GM19240 (cell line): ENCODE results near the gene BORA.
"Not testable (repeated sequence)": the region's sequence is repeated elsewhere in the genome, so short reads cannot be mapped to it uniquely, and the experiment has no call there.

Source experiments
- DNase-seq: peaks from one replicate; pipeline ENCODE4 v3.0.0; 2011; ENCODE audit warnings: low spot score; ENCODE audit not compliant: insufficient read length

Gene BORA

DNA sequence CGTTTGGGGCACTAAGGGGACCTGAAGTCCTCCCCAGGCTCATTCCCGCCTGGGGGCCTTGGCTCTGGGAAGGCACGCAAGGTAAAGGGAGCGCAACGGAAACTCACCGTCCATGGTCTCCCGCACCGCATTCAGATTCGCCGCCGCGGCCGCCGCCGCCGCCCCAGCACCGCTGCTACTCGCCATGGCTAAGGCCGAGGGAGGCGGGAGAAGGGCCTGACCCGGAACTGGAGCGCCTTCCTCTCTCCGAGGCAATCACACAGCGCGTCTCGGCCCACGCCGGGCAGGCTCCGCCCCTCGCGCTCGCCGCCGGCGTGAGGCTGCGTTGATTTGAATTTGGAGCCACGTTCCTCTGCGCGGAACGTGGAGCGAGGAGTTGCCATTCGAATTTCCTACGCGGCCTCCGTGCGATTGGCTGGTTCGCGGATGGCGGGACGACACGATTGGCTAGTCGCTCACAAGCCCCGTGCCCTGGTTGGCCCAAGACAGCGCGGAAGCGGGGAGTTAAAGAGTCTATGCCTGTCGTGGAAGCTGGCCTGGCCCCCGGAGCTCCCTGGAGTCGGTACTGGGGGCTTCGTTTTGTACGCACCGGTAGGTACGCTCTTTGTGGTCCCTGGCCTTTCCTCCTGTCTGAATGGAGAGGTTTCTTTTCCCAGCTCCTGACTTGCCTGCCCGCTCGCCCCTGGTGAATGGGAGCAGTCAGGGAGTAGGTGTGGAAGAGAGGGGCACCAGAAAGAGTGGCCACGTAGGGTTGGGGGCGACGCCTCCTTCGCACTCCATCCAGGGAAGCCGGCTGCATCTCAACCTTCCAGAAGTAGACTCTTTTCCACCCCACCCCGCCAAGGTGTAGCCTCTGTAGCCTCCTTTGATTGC, at the start of gene BORA, which contains the start of gene MZT1:
Gene BORA, plus strand, starts transcription at position 507 of the 873 bp plus-strand sequence. CDS start 1,018 bp downstream, outside the sequence.
Gene MZT1, minus strand, starts transcription at position 213 of the 873 bp plus-strand sequence. Its CDS starts 27 bp downstream, at position 186.
- DNase-seq = peak; percentile 61

DNA sequence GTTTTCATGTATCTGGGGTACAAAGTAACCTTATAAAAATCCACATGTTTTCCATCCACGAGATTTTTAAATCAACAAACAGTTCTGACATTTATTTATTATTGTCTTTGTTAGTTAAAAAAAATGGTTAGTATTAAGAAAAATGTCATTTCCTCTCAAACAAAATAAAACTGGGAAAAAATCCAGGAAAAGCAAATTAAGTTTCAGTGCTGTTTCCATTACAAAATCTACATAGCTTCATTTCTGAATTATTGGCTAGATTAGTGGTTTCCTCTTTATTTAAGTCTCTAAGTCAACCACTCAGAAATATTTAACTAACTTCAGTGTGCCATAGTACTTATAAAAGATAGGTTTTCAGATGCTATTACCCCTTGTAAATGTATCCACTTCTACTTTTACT, 49.4 kb upstream of the BORA start:
- DNase-seq = no peak

DNA sequence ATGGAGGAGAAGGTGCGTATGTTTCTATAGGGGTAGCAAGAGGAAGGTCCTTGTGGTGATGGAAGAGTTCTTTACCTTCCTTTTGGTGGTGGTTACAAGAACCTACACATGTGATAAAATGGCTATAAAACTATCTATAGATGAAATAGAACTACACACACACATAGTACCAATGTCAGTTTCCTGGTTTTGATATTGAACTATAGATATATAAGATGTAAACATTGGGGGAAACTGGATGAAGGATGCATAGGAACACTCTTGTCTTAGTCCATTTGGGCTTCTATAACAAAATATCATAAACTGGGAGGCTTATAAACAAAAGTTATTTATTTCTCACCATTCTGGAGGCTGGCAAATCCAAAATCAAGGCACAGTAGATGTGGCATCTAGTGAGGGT, 47.4 kb upstream of the BORA start:
- DNase-seq = no peak

DNA sequence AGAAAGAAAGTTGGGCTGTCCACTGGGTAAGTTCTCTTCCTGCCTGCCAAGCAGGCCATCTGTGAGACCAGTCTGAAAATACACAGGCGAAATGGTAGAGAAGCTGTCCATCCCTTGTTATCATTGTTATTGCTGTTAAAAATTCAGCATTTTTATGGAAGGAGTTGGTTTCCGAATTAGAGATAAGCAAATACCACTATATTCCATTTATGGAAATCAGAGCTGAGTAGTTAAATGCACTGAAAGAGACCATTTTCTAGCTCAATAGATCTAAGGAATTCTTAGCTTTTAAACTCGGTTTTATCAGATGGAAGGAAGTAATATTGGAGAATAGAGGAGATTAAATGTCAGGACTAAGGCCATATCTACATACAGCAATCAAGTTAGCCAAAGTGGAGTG, 41.0 kb upstream of the BORA start:
- no peak for DNase-seq

DNA sequence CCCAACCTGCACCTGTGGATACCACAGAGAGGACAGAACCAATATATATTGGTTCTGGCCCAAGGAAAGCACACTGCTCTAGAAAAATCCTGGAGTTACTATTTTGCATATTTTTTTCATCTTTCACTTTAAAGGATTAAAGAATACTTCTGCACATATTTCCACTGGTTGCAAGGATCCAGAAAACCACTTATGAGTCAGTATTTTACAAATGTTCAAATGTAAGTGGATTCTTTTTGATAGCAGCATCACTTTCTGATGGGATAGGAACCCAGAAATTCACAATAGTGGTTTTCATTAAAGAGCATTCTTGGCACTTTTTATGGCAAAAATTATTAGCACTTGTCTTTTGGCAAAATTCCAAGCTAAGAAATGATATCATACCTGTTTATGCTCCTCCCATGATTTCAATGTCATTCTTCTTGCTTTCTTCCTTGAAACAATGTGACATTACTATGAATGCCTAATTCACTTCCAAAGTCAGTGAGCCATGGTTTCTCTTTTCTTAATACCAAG, 38.5 kb upstream of the BORA start:
- no peak for DNase-seq

DNA sequence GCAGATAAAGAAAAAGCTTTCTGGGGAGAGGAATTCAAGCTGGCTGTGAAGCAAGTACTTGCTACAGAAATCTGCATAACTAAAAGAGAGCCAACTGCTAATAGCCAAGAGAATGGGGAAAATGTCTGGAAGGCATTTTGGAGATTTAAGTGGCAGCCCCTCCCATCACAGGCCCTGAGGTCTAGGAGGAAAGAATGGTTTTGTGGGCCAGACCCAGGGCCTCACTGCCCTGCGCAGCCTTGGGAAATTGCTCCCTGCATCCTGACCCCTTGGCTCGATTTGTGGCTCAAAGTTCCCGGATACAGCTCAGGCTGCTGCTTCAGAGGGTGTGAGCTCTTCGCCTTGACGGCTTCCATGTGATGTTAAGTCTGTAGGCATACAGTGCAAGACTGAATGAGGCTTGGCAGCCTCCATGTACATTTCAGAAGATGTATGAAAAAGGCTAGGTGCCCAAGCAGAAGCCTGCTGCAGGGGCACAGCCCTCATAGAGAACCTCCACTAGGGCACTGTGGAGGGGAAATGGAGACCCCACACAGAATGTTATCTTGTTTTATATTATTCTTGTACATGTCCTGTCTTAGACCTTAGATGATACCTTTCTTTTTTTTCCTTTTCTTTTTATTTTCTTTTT, 34.7 kb upstream of the BORA start:
- DNase-seq = no peak

DNA sequence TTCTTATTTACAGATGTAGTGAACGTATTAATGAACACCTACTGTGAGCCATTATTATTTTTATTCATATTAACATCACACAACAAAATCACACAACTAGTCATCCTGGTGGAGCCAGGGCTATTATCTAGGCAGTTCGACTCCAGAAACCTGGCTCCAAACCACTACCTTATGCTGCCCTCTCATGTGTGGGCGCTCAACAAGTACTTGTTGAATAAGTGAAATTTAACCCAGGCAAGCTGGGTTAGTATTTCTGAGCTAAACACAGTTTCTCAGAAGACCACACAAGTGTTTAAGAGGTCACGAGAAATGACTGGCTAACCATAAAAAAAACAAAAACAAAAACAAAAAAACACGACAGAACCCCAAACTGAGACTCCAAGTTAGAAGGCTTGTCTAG, 33.9 kb upstream of the BORA start:
- DNase-seq = no peak

DNA sequence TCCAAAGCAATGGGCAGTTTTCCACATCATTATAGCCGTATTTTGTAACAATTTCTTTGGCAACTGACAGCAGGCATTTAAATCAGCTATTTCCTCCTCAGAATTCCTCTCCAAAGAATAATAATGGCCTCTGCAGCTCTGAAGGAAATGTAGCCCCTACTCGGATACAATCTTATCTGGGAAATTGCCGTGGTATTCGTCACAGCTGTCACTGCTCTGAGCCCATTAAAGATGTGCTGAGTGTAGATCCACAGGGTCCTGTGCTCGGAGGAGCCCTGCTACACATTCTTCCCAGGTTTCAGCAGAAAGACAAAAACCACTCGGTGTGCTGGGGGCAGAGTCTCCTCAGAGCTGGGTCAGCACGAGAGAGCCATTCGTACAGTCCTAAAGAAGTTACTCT, 33.4 kb upstream of the BORA start:
- no peak for DNase-seq

DNA sequence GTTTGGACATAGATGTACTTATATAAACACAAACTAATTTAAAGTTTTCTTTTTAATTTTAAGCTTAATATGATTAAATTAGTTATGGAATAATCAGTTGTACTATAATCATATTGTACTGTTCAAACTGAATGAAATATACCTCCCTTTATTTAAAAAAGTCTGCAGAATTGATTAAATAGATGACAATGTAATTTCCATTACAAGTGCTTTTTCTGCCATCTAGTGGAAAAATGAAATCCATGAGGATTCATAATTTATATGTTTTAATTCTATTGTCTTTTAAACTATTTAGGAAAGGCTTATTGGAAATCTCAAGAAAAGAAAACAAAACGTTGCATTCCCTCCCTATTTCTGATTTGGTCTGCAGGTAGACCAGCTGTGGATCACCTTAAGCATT, 31.1 kb upstream of the BORA start:
- no peak for DNase-seq

DNA sequence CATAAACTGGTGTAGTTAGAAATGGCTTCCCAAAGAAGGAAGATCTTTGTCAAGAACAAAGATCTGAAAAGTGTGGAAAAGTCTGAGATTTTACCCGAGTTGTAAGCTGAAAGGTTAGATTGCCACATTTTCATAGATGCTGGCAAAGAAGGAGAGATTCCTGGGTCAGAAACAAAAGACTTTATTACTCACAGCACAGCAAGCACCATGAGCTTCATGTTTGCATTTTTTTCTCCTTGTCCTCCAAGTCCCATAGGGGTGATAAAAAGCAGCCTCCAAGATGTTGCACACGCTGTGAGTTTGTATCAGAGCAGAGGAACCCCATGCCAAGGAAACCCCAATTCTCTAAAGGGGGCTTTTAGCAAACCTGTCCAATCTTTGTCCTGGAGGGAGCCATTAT, 29.6 kb upstream of the BORA start:
- DNase-seq = no peak

DNA sequence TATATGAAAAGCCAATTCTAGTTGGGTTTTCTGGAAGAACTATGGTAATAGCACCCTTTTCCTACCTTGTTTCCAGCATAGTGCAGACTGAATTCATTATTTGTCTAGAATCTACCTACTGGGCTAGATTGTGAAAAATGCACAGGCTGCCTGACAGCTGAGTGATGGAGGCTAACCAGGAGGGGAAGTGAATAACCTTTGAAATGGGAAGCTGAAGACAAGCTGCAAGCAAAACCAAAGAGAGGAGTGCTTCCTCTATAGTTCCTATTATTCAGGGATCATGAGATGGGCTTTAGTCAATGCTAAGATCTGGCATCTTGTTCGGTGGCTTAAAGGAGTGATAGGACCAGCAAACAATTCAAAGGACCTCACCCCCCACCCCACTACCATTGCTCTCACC, 27.2 kb upstream of the BORA start:
- no peak for DNase-seq

DNA sequence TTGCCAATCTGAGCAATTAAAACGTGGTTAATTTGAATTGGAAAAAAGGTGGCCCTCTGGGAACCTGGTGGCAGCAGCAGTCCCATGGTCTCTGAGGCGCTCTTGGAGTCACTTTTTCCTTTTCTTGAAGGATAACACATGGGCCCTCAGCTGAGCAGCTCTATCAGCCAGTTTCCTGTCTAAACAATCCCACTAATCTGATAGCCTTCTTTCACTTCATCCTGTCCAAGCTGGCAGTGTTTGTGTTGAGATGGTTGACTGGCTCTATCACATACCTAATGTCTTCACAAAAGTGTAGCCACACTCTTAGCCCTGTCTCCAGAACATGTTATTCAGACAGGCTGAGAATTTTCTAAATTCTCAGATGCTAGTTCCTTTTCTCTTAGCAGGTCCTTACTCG, 10.9 kb upstream of the BORA start:
- no peak for DNase-seq

DNA sequence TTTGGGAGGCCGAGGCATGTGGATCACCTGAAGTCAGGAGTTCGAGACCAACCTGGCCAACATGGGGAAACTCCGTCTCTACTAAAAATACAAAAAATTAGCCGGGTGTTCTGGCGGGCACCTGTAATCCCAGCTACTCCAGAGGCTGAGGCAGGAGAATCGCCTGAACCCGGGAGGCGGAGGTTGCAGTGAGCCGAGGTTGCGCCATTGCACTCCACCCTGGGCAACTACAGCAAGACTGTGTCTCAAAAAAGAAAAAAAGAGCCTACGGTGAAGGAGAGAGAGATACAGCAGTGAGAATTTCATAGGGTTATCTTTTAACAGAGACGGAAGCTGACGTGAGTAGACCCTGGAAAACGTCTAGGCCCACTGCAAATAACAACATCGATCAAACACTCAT, 1.5 kb upstream of the BORA start:
- not testable (repeated sequence) for DNase-seq

DNA sequence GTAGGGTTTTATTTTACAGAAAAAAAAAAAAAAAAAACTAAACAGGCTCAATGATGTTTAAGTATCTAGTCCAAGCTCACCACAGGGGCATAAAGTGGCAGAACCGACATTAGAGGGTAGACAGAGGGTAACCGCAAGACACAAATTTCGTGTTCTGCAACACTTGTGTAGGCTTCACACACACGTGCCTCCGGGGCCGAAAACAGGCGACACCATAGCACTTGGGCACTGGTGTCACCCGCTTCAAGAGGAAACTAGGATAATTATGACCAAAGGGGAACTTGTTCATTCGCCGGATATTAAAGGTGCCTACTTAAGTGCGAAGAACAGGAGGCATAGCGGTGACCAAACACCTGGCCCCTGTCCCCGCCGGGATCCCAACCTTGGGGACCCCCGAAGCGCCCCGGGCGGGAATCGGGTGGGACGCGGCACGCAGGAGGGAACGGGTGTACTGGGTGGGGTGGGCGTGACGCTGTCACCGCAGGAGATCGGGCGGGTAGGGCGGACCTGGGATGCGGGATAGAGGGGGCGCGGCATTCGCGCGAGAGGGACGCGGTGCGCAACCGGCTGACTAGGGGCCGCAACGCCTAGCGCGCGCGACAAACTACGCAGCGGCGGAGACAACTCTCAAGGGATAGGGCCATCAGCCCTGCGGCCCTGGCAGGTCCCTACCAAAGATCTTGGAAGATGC, 852 bp upstream of the BORA start:
- no peak for DNase-seq

DNA sequence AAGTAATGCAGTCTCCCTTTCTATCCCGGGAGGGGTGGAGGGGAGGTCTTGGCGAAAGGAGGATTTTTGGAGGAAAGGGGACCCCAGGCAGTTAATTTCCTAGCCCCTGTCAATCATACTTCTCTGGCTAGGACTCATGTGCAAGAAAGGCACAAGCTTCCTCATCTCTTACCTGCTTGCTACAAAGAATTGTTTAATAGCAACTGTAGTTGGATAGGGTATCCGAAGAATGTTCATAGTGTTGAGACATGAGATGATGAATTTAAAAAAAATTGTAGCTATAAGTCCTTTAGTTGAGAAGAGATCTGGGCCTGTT, 525 bp downstream of the BORA start:
- no peak for DNase-seq

DNA sequence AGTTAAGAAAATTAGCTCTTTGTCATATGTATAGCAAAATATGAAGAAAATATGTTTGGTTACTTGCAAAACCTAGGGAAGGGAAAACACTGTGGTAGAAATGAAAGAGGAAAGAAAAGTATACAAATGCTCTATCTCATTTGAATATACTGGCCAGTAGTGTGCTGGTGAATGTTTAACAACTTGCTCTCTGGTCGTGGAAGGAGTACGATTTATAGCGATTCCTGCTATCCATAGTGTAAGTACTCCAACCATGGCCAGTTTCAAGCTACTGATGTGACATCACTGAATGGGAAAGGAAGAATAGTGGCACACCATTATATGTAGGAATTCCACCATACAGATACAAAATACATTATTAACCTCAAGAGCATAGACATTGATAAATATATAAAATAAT, 9.3 kb downstream of the BORA start:
- no peak for DNase-seq

DNA sequence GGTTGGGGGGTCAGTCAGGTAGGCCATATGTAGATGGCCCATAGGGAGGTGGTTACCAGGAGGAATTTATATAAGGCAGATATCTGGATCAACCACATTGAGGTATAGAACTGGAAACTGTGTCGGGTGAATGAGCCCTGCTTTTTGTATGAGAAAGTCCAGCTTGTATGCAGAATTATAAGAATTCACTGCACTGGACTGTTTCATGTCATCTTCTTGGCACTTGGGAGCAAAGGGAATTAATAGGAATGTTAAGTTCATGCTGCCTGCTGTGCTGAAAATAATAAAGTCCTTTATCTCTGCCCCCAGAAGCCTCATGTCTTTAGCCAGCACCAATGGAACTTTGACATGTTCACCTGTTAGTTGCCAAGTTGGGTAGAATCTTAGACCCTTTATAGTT, 12.3 kb downstream of the BORA start:
- DNase-seq = no peak

DNA sequence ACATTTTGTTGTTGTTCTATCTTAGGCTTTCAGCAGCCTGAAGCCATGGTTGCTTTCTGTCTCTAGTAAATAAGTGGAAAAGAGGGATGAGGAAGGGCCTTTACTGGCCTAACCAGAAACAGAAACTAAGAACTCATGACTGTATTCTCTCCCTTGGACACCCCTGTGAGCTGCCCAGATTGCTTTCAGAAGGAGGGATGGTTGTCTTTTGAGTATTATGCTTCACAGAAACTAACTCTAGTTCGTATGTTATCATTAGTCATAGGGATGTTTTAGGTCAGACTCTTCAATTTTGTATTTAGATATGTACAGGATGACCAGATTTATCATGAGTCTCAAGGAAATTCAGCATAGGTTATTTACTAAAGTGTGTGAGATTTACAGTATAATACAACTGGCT, 17.5 kb downstream of the BORA start:
- DNase-seq = no peak

DNA sequence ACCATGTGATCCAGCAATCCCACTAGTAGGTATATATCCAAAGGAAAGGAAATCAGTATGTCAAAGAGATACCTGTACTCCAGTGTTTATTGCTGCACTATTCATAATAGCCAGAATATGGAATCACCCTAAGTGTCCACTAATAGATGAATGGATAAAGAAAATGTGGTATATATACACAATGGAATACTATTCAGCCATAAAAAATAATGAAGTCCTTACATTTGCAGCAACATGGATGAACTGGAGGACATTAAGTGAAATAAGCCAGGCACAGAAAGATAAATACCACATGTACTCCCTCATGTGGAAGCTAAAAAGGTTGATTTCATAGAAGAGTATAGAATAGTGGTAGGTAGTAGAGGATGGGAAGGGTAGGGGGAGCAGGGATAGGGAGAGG, 23.5 kb downstream of the BORA start:
- no peak for DNase-seq

DNA sequence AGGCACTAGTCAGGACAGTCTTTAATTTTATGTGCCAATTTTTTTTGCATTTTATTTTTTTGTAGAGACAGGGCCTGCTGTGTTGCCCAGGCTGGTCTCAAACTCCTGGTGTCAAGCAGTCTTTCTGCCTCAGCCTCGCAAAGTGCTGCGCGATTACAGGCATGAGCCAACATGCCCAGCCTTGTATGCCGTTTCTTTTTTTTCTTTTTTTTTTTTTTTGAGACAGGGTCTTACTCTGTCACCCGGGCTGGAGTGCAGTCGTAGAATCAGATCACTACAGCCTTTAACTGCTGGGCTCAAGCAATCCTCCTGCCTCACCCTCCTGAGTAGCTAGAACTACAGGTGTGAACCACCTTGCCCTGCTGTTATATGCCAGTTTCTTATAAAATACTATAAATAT, 26.4 kb downstream of the BORA start:
- DNase-seq = no peak

DNA sequence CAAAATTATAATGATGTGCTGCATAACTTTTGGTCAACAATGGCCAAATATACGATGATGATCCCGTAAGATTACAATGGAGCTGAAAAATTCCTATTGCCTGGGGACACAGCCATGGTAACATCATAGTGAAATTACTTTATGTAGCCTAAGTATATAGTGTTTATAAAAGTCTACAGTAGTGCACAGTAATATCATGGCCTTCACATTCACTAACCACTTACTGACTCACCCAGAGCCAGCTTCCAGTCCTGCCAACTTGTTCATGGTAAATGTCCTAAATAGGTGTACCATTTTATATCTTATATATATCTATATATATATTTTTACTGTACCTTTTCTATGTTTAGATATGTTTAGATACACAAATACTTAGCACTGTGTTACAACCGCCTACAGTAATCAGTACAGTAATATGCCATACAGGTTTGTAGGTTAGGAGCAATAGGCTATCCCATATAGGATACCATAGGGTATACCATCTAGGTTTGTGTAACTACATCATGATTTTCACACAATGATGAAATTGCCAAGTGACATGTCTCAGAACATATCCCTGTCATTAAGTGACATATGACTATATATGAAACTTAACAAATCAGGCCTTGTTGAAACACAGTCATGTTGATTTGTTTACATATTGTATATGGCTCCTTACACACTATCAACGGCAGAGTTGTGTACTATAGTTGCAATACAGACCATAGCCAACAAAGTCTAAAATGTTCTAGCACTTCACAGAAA, 30.2 kb downstream of the BORA start:
- DNase-seq = no peak

DNA sequence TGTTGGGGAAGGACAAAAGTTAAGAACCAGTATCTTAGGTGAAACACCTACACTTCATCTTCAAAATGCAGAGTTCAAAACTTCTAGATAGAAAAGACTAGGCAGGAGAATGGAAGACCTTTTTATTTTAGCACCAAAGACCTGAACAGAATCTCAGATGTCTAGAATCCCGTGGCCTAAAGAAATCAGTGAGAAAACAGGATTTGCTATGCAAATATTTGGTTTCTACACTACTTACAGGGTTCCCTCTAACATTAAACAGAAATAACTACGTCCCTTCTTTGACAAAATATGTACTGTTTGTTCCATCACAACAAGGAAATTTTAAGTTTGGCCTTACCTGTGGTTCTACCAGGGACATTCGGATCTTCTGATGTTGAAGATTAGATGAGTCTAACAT, 32.5 kb downstream of the BORA start:
- DNase-seq = no peak
